ENCODE measurements around the gene TMC8. TPM values are rescaled to one million over a fixed set of nuclear protein-coding genes. Genes with fewer than 3 reads are reported as not detected.

The TMC8 gene
- total RNA-seq, 1 experiment from 2014 or later, result 0.32 TPM

DNA sequence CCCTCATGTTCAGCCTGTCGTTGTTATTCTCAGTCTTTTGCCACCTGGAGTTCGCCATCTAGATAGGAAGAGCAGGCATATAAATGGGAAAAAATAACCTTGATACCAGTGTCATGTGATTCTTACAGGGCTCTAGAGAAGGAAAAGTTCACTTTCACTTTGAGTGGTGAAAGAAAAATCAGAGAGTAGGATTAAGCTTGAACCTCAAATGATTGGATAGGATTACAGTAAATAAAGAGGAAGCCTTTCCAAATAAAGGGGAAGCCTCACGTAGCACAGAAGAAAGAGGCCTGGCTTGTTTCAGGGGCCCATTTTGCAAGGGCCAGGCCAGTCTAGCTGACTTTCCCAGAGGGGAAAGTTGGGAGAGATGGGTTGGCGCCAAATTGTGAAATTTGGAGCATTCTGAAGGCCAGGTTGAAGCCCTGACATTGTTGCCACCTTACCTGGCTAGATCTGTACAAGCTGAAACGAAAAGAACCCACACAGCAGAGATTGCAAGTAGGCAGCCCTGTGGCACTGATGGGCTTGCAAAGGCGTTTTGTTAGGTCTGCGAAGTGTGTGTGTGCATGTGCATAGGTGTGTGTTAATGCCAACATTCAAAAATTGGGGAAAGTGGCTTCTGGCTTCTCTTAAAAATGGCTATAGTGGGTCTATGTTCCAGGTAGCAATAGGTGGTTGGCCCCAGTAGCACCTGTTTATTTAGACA is 40.8 kb upstream of the TMC8 start:
- BruUV-seq (replicated peaks), result no TSS peak
- DNase-seq (ENCODE audit: low spot score), result no peak
- intact Hi-C loops (cut with micrococcal nuclease; ENCODE audit: unreplicated experiment), result no loop called here
- ChIA-PET POLR2A (ENCODE audit: low non-redundant PET) (no interaction called here), CTCF (no interaction called here)
- Histone ChIP-seq H3K4me1 (ENCODE audit: insufficient read depth, low read length, poor library complexity, severe bottlenecking) (no peaks in the 10 kb centered on the region), H3K27ac (ENCODE audit: low read depth, low read length, poor library complexity, severe bottlenecking) (no peak overlapping the region), H3K36me3 (ENCODE audit: insufficient read depth, low read length, poor library complexity, severe bottlenecking) (peaks cover 36% of the 10 kb centered on the region), H3K4me3 (ENCODE audit: low read depth, low read length, poor library complexity, severe bottlenecking) (no peak overlapping the region), H3K9me3 (ENCODE audit: low read depth, low read length, poor library complexity, severe bottlenecking) (no peaks in the 10 kb centered on the region), H3K27me3 (replicated peaks; ENCODE audit: insufficient read depth, low read depth, low read length, poor library complexity) (no peaks in the 10 kb centered on the region)
- TF ChIP-seq EZH2 (IDR thresholded peaks at IDR 0.05; ENCODE audit: borderline replicate concordance, low read depth, low read length, poor library complexity, severe bottlenecking), result no peak
- TF ChIP-seq, protein P1, sequence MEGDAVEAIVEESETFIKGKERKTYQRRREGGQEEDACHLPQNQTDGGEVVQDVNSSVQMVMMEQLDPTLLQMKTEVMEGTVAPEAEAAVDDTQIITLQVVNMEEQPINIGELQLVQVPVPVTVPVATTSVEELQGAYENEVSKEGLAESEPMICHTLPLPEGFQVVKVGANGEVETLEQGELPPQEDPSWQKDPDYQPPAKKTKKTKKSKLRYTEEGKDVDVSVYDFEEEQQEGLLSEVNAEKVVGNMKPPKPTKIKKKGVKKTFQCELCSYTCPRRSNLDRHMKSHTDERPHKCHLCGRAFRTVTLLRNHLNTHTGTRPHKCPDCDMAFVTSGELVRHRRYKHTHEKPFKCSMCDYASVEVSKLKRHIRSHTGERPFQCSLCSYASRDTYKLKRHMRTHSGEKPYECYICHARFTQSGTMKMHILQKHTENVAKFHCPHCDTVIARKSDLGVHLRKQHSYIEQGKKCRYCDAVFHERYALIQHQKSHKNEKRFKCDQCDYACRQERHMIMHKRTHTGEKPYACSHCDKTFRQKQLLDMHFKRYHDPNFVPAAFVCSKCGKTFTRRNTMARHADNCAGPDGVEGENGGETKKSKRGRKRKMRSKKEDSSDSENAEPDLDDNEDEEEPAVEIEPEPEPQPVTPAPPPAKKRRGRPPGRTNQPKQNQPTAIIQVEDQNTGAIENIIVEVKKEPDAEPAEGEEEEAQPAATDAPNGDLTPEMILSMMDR (conservative IDR thresholded peaks at IDR 0.05; ENCODE audit: low read depth, low read length), result no peak

GRCh38 chr17:78092794-78093324 is 37.7 kb upstream of the TMC8 start:
- BruUV-seq (replicated peaks), result no TSS peak
- no peaks in the 10 kb centered on the region for H3K27me3 ChIP-seq (replicated peaks; ENCODE audit: insufficient read depth, low read depth, low read length, poor library complexity)
- H3K4me3 ChIP-seq (ENCODE audit: low read depth, low read length, poor library complexity, severe bottlenecking), result no peak overlapping the region
- H3K27ac ChIP-seq (ENCODE audit: low read depth, low read length, poor library complexity, severe bottlenecking), result no peak overlapping the region
- peaks cover 37% of the 10 kb centered on the region for H3K36me3 ChIP-seq (ENCODE audit: insufficient read depth, low read length, poor library complexity, severe bottlenecking)
- TF ChIP-seq EZH2 (IDR thresholded peaks at IDR 0.05; ENCODE audit: borderline replicate concordance, low read depth, low read length, poor library complexity, severe bottlenecking), result no peak
- TF ChIP-seq, protein P1 (conservative IDR thresholded peaks at IDR 0.05; ENCODE audit: low read depth, low read length), result no peak
- ChIA-PET POLR2A (ENCODE audit: low non-redundant PET) (no interaction called here), CTCF (no interaction called here)
- H3K9me3 ChIP-seq (ENCODE audit: low read depth, low read length, poor library complexity, severe bottlenecking), result no peaks in the 10 kb centered on the region
- H3K4me1 ChIP-seq (ENCODE audit: insufficient read depth, low read length, poor library complexity, severe bottlenecking), result no peaks in the 10 kb centered on the region
- DNase-seq (ENCODE audit: low spot score), result no peak
- intact Hi-C loops (cut with micrococcal nuclease; ENCODE audit: unreplicated experiment), result no loop called here

DNA sequence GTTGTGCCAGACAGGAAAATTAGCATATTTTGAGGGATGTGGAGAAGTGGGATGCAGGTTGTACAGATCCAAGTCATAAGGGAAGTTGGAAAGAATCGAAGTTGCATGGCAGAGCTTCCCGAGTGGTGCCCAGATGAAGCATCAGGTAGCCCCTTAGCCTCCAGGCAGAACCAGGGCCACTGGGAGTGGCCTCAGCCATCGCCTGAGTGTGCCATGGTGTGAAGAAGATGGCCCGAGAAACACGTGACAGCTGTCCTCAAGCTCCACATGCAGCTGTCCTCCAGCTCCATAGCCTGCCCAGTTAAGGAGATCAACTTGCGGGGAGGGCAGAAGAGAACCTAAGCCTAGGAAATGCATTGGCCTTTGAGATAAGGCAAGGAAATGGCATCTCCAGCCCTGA is 35.5 kb upstream of the TMC8 start:
- TF ChIP-seq EZH2 (IDR thresholded peaks at IDR 0.05; ENCODE audit: borderline replicate concordance, low read depth, low read length, poor library complexity, severe bottlenecking), result no peak
- TF ChIP-seq, protein P1 (conservative IDR thresholded peaks at IDR 0.05; ENCODE audit: low read depth, low read length), result no peak
- ChIA-PET POLR2A (ENCODE audit: low non-redundant PET) (no interaction called here), CTCF (no interaction called here)
- H3K4me3 ChIP-seq (ENCODE audit: low read depth, low read length, poor library complexity, severe bottlenecking), result no peak overlapping the region
- no TSS peak for BruUV-seq (replicated peaks)
- peaks cover 47% of the 10 kb centered on the region for H3K36me3 ChIP-seq (ENCODE audit: insufficient read depth, low read length, poor library complexity, severe bottlenecking)
- intact Hi-C loops (cut with micrococcal nuclease; ENCODE audit: unreplicated experiment), result no loop called here
- DNase-seq (ENCODE audit: low spot score), result no peak
- H3K27me3 ChIP-seq (replicated peaks; ENCODE audit: insufficient read depth, low read depth, low read length, poor library complexity), result no peaks in the 10 kb centered on the region
- no peak overlapping the region for H3K27ac ChIP-seq (ENCODE audit: low read depth, low read length, poor library complexity, severe bottlenecking)
- no peaks in the 10 kb centered on the region for H3K9me3 ChIP-seq (ENCODE audit: low read depth, low read length, poor library complexity, severe bottlenecking)
- no peaks in the 10 kb centered on the region for H3K4me1 ChIP-seq (ENCODE audit: insufficient read depth, low read length, poor library complexity, severe bottlenecking)
